ENCODE data around the gene VWA8.
"Not testable (repeated sequence)": the region's sequence is repeated elsewhere in the genome, so short reads cannot be mapped to it uniquely, and the experiment has no call there.

Gene VWA8

GRCh38 chr13:41675306-41675705, 285.6 kb downstream of the VWA8 start:
- DNase-seq: no peak

- DNase-seq: no peak
Measured at GRCh38 chr13:41674246-41674645, 286.7 kb downstream of the VWA8 start.

GRCh38 chr13:41673640-41674039, 287.3 kb downstream of the VWA8 start:
- DNase-seq: no peak

GRCh38 chr13:41670873-41671443, 290.0 kb downstream of the VWA8 start:
- DNase-seq: no peak

GRCh38 chr13:41668130-41668757, 292.7 kb downstream of the VWA8 start:
- no peak for DNase-seq

GRCh38 chr13:41666644-41667043, 294.3 kb downstream of the VWA8 start:
- DNase-seq: no peak

DNA sequence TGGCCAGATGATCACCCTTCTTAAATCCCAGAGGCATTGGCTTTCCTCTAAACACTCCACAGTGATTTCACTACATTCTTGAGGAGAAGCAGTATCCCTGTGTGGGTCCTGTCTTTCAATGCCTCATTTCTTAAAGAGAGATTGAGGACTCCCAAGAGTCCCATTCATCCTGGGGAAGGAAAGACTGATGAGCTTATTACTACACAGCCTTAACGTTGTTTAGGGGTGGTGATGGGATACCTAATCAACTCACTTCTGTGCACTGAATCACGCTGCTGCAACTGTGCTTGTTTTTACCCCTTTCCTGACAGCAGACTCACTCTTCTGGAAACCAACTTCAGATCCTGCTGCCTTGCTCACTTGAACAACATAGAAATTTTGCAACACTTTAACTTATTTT, 300.5 kb downstream of the VWA8 start:
- no peak for DNase-seq

GRCh38 chr13:41658057-41658661, 302.8 kb downstream of the VWA8 start:
- no peak for DNase-seq

DNA sequence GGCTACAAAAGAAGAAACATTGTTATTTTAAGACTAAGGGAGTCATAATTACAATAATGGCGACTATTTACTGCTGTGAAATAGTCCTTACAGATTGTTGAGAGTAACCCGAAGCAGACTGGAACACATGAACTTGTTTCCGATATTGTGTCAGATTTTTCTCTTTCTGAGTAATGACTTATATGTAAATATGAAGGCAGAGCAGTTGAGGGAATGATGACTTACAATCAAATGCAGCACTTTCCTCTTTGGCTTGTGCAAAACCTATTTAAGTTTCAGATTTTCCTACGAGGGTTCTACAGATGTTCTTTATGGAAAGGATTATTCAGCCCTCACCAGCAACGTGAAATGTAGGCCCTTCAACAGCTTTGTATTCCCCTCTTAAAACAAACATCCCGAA, 304.9 kb downstream of the VWA8 start:
- DNase-seq: no peak

GRCh38 chr13:41654796-41655195, 306.1 kb downstream of the VWA8 start:
- no peak for DNase-seq

DNA sequence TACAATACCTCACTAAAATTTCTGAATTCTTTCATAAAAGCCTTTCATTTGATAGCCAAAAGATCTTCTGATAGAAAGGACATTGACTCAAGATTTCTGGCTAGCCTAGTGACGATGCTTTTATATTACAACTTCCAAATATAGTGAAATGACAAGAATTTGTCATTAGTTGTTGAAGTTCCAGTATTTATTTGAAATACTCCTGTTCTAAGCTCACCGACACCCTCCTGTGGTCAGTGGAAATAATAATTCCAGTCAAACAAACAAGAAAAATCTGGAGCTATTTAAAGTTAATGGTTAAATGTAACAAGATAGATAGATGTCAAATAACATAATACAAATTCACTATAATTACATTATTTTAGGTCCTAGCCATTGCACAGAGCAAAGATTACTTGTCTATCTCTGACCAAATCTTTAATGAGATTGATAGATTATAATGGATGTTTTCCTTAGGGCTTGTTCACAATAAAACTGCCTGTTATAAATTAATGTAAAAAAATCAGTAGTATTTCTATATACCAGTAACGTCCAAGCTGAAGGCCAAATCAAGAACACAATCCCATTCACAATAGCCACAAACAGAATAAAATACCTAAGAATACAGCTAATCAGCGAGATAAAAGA, 308.1 kb downstream of the VWA8 start:
- no peak for DNase-seq

DNA sequence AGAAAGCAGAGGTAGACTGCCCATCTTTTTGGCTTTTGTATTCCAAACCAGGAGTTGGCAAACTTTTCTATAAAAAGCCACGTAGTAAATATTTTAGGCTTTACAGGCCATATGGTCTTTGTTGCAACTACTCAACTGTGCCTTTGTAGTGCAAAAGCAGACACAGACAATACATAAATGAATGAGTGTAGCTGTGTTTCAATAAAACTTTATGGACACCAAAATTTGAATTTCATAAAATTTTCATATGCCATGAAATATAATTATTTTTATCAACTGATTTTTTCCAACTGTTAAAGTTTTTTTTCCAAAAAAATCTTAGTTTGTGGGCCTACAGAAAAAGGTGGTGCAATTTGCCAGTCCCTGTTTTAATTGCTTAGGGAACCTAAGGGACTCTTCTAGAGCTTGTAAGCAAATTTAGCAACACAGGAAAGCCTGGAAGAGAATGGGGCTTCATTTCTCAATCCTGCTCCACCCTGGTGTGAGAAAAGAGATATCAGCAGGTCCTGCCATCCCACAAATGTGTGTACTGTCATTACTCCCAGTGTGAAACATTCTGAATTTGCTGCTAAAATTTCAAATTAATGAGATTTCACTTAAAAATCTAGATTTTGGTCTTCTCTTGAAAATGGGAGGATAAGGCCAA, 309.4 kb downstream of the VWA8 start:
- DNase-seq: no peak

GRCh38 chr13:41650706-41651105, 310.2 kb downstream of the VWA8 start:
- no peak for DNase-seq

DNA sequence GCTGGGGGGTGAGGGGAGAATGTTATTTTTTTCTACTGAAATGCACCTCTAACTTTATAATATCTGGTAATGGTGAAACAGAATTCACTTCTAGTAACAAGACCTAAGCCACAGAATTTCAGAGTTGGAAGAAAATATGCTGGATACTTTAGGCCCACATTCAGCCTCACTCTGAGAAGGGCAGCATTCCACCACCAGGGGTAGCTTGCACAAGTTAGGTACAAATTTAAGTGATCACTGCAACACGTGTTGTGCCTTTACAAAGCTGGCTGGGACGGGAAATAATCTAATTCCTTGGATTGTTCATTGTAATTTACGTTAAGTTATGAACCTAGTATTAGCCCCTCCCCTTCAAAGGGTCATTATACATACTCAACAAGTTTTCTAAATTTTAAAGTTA, 311.2 kb downstream of the VWA8 start:
- DNase-seq: no peak

GRCh38 chr13:41648314-41648935, 312.5 kb downstream of the VWA8 start:
- no peak for DNase-seq

- not testable (repeated sequence) for DNase-seq
Measured at GRCh38 chr13:41647699-41648313, 313.1 kb downstream of the VWA8 start.

DNA sequence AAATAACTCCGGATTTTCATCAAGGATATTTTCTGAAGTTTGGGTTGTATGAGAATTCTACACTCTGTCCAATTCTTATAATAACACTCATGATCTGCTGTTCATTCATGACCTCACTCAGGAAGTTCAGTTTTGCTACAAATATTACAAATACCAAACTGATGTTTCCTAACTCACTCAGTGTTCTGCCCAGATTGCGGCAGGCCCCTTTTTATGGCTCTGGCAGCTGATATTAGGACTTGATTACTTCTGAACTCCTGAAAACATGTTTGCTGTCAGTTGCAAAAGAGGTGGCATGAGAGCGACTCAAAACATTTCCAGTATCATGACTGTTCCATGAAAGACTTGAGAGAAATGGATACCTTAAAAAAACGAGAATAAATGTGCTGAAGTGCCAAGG, 315.6 kb downstream of the VWA8 start:
- no peak for DNase-seq

- DNase-seq: no peak
Measured at GRCh38 chr13:41644742-41645141, 316.2 kb downstream of the VWA8 start.

DNA sequence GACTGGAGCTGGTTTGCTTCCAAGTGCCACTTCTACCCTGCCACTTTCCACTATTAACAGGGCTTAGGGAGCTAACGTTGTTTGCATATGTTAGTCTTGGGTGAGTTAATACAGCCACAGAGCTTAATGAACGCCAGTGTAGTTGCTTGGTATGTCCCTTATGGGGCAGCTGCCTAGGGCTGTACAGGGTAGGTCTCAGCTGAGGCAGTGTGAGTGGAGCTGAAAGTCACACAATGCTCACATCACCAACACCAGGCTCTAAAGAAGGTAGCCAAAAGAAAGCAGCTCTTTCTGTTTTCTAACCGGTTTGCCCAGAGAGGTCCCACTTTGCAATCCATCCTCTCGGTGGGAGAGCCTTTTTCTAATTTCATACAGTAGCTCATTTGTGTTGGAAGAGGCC, 317.4 kb downstream of the VWA8 start:
- no peak for DNase-seq

- no peak for DNase-seq
Measured at GRCh38 chr13:41641961-41642360, 318.9 kb downstream of the VWA8 start.

DNA sequence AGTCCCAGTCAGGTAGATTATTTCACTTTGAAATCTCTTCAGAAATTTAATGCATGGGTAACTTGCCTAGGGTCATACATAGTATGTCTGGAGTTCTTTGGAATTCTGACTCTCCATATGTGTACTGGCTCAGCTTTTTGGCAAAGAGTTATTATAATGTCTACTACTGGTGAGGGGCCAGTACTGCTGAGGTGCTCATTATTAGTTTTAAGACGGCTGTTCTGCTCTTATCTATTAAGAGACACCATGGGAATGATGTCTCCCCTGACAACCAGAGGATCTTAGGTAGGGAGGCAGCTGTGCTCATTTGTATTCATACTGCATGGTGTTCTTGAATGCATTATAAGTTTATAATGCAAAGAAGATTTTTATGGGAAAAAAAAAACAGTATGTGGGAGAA, 319.5 kb downstream of the VWA8 start:
- no peak for DNase-seq

GRCh38 chr13:41639955-41640780, 320.7 kb downstream of the VWA8 start:
- no peak for DNase-seq
